SU-DHL-6 (cell line): Measurements from ENCODE around the gene STIP1.
"Not testable (repeated sequence)": the region's sequence is repeated elsewhere in the genome, so short reads cannot be mapped to it uniquely, and the experiment has no call there.

Experiments used
- H2AFZ ChIP-seq: fragments of 200-600 bp; sonication (generic); 2 replicates; pipeline ENCODE4 v1.6.1; 2014; ENCODE audit warnings: low read depth, mild to moderate bottlenecking, moderate library complexity, mixed read lengths, antibody characterized with exemption, low read length; ENCODE audit not compliant: severe bottlenecking
- H3F3A ChIP-seq: fragments of 200-600 bp; shearing (Covaris generic); 2 replicates; pipeline ENCODE4 v1.6.0; 2016; ENCODE audit warnings: antibody characterized with exemption, mild to moderate bottlenecking; ENCODE audit not compliant: insufficient read depth
- H3K27ac ChIP-seq: fragments of 200-600 bp; sonication (generic); 2 replicates; pipeline ENCODE4 v1.5.1; 2016; ENCODE audit warnings: low read depth, mild to moderate bottlenecking, low read length, moderate library complexity, mixed read lengths
- H3K27me3 ChIP-seq: fragments of 200-600 bp; sonication (generic), shearing (Covaris generic); 2 replicates; pipeline ENCODE4 v1.6.0; 2014; ENCODE audit warnings: mild to moderate bottlenecking, low read length
- H3K36me3 ChIP-seq: fragments of 200-600 bp; sonication (generic); 2 replicates; pipeline ENCODE4 v1.6.1; 2014; ENCODE audit warnings: mild to moderate bottlenecking, low read length, mixed read lengths
- H3K4me2 ChIP-seq: fragments of 300-600, 200-600 bp; shearing (Covaris generic), sonication (generic); 2 replicates; pipeline ENCODE4 v1.6.0; 2014; ENCODE audit warnings: low read length, low read depth, mild to moderate bottlenecking; ENCODE audit not compliant: poor library complexity, severe bottlenecking
- H3K4me3 ChIP-seq: fragments of 200-600 bp; sonication (generic); 2 replicates; pipeline ENCODE4 v1.5.1; 2014; ENCODE audit warnings: antibody characterized with exemption, low read length, mild to moderate bottlenecking, mixed read lengths; ENCODE audit not compliant: insufficient read depth, poor library complexity, severe bottlenecking
- H3K79me2 ChIP-seq: fragments of 200-600 bp; sonication (generic); 2 replicates; pipeline ENCODE4 v1.6.1; 2014; ENCODE audit warnings: mild to moderate bottlenecking, low read length, moderate library complexity; ENCODE audit not compliant: insufficient read depth
- H3K9ac ChIP-seq: fragments of 200-600 bp; sonication (generic); 2 replicates; pipeline ENCODE4 v1.7.0; 2014; ENCODE audit warnings: mild to moderate bottlenecking, low read length
- H3K9me2 ChIP-seq: fragments of 200-600 bp; sonication (generic); replicated peaks from 2 replicates; pipeline ENCODE4 v1.6.1; 2014; ENCODE audit warnings: low read length; ENCODE audit not compliant: insufficient read depth
- H3K9me3 ChIP-seq: fragments of 200-600 bp; sonication (generic); 2 replicates; pipeline ENCODE4 v1.6.1; 2014; ENCODE audit warnings: low read length, mixed read lengths; ENCODE audit not compliant: insufficient read depth
- H4K20me1 ChIP-seq: fragments of 200-600 bp; sonication (generic); 2 replicates; pipeline ENCODE4 v1.6.1; 2014; ENCODE audit warnings: low read depth, mild to moderate bottlenecking, antibody characterized with exemption, low read length, moderate library complexity, mixed read lengths
- EZH2phosphoT487 ChIP-seq: fragments of 200-600 bp; sonication (generic), shearing (Covaris generic); conservative IDR thresholded peaks from 2 replicates; pipeline ENCODE4 v1.6.1; 2018; ENCODE audit warnings: mild to moderate bottlenecking, antibody characterized with exemption, low read length, moderate library complexity, mixed read lengths
- TF ChIP-seq, protein P1 (sequence below): fragments of 200-600 bp; sonication (generic); IDR thresholded peaks from one replicate; pipeline ENCODE4 v1.5.1; 2017; ENCODE audit warnings: antibody characterized with exemption, mild to moderate bottlenecking, low read length, moderate library complexity; ENCODE audit not compliant: insufficient read depth, poor library complexity, severe bottlenecking

STIP1 gene

DNA sequence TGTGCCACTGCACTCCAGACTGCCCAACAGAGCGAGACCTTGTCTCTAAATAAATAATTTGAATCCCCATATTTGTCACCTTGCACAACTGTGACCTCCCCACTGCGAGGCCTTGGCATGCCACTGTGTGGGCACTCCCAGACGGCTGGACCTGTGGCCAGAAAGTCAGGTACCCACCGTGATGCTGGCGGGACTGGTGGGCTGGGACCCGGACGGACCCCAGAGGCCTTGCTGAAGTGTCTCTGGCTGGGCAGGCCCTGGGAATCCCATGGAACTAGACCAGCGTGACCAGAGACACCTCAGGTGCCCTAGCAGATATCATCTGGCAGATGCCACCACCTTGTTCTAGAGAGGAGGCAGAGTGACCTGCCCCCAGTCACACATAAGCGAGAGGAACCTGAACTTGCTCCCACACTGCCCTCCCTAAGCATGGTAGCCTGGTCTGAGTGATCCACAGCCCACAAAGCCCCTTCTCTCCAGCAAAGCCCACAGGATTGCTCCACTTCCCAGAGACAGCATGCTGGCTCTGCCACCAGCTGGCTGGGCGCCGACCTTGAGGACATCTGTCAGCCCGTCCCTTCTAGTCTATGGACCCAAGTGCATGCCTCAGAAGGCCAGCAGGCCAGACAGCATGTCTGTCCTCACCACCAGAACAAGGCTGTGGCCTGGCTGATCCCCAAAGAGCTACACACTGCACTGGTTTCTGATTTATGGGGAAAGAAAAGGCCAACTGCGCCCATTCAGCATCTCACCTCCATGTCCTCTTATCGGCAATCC, 29.5 kb upstream of the STIP1 start:
- no peak overlapping the region for H2AFZ ChIP-seq
- no peaks in the 10 kb centered on the region for H3K27me3 ChIP-seq
- H3K4me3 ChIP-seq: no peak overlapping the region
- H3F3A ChIP-seq: no peaks in the 10 kb centered on the region
- no peak overlapping the region for H3K27ac ChIP-seq
- no peak for TF ChIP-seq EZH2phosphoT487
- TF ChIP-seq, protein P1, sequence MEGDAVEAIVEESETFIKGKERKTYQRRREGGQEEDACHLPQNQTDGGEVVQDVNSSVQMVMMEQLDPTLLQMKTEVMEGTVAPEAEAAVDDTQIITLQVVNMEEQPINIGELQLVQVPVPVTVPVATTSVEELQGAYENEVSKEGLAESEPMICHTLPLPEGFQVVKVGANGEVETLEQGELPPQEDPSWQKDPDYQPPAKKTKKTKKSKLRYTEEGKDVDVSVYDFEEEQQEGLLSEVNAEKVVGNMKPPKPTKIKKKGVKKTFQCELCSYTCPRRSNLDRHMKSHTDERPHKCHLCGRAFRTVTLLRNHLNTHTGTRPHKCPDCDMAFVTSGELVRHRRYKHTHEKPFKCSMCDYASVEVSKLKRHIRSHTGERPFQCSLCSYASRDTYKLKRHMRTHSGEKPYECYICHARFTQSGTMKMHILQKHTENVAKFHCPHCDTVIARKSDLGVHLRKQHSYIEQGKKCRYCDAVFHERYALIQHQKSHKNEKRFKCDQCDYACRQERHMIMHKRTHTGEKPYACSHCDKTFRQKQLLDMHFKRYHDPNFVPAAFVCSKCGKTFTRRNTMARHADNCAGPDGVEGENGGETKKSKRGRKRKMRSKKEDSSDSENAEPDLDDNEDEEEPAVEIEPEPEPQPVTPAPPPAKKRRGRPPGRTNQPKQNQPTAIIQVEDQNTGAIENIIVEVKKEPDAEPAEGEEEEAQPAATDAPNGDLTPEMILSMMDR: no peak
- no peaks in the 10 kb centered on the region for H3K79me2 ChIP-seq
- no peaks in the 10 kb centered on the region for H3K36me3 ChIP-seq
- H3K9me3 ChIP-seq: no peaks in the 10 kb centered on the region
- H3K9me2 ChIP-seq: no peaks in the 10 kb centered on the region
- no peaks in the 10 kb centered on the region for H4K20me1 ChIP-seq
- no peak overlapping the region for H3K4me2 ChIP-seq
- H3K9ac ChIP-seq: no peak overlapping the region

DNA sequence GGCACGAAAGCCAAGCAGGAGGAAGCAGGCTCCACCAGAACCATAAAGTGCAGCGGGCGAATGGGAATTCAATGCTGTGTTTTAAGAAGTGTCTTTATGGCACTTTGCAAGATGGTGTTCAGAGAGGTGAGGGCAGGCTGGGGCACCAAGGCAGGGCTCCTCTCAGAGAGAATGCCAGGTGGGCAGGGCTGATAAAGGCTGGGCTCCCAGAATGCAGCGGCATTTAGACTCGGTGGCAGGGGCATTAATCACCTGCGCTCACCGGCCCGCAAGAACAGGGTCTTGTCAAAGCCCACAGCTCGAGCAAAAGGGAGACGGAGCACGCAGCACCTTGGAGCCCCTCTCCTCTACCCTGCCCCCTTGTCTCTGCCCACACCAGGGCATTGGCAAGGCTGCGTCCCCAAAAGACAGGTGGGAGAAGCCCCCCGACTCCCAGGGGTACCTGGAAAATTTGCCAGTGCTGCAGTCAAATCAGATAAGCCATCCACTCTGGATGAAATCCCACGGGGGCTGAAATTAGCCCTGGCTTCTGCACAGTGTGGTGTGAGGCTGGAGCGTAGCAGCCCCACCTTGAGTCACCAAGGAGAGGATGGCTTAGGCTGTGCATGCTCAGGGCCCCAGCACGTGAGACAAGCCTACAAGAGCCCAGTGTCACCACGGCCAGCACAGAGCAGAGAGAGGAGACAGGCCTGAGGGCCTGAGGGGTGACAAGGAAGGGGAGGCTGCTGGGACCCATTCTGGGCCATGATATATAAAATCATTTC, 28.2 kb upstream of the STIP1 start:
- Histone ChIP-seq H3K4me3 (no peak overlapping the region), H2AFZ (no peak overlapping the region), H3K9ac (no peak overlapping the region), H3K36me3 (no peaks in the 10 kb centered on the region), H3K79me2 (no peaks in the 10 kb centered on the region), H3K9me2 (no peaks in the 10 kb centered on the region), H3F3A (no peaks in the 10 kb centered on the region), H3K27ac (no peak overlapping the region), H3K9me3 (no peaks in the 10 kb centered on the region), H3K4me2 (no peak overlapping the region), H4K20me1 (no peaks in the 10 kb centered on the region), H3K27me3 (no peaks in the 10 kb centered on the region)
- no peak for TF ChIP-seq EZH2phosphoT487
- TF ChIP-seq, protein P1: no peak

DNA sequence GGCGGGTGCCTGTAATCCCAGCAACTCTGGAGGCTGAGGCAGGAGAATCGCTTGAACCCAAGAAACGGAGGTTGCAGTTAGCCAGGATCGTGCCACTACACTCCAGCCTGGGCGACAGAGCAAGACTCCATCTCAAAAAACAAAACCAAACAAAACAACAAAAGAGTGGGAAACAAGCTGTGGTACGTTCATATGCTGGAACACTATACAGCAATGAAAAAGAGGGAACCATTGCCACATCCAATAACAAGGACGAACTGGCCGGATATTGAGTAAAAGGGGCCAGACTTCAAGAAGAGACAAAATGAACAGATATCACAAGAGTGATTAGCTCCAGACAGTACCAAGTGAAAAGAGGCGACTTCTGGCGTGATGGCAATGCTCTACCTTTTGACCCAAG, 24.9 kb upstream of the STIP1 start:
- no peak for TF ChIP-seq EZH2phosphoT487
- TF ChIP-seq, protein P1: no peak
- Histone ChIP-seq H3K36me3 (no peaks in the 10 kb centered on the region), H3K9me3 (no peaks in the 10 kb centered on the region), H3K27me3 (no peaks in the 10 kb centered on the region), H2AFZ (no peak overlapping the region), H3F3A (0 out of 2 replicates have a peak, but pooled peaks cover 5% of the 10 kb centered on the region), H3K9me2 (no peaks in the 10 kb centered on the region), H3K4me2 (no peak overlapping the region), H3K4me3 (no peak overlapping the region), H4K20me1 (no peaks in the 10 kb centered on the region), H3K27ac (no peak overlapping the region), H3K79me2 (no peaks in the 10 kb centered on the region; the same call in 1 of the 2 replicates), H3K9ac (no peak overlapping the region)

DNA sequence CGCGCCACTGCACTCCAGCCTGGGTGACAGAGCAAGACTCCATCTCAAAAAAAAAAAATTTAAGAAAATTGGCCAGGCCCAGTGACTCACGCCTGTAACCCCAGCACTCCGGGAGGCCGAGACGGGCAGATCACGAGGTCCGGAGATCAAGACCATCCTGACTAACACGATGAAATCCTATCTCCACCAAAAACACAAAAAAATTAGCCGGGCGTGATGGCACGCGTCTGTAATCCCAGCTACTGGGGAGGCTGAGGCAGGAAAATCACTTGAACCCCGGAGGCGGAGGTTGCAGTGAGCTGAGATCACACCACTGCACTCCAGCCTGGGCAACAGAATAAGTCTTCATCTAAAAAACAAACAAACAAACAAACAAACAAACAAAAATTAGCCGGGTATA, 23.2 kb upstream of the STIP1 start:
- not testable (repeated sequence) for H3K9me3 ChIP-seq, H3K36me3 ChIP-seq, H3K9me2 ChIP-seq, H3K4me2 ChIP-seq, H3K79me2 ChIP-seq, H3K27me3 ChIP-seq, H3F3A ChIP-seq, H2AFZ ChIP-seq, H3K4me3 ChIP-seq, H3K9ac ChIP-seq, H4K20me1 ChIP-seq, H3K27ac ChIP-seq
